HEK293T (cell line): Measurements from ENCODE around the gene TRPV3.

Experiments used
- CTCF ChIA-PET: fragments of 350-600 bp; formaldehyde crosslinking; extraction: SDS; loops from one replicate; lab custom pipeline; 2021; ENCODE audit warnings: antibody characterized with exemption, inconsistent platforms; lab: Yijun Ruan, JAX
- POLR2A ChIA-PET: fragments of 350-600 bp; formaldehyde crosslinking; extraction: SDS; loops from one replicate; lab custom pipeline; 2020; ENCODE audit warnings: antibody characterized with exemption, inconsistent platforms; lab: Yijun Ruan, JAX
- DNase-seq: peaks from one replicate; pipeline ENCODE4 v3.0.0; 2012; ENCODE audit warnings: mixed read lengths; ENCODE audit errors: extremely low spot score
- ARNT ChIP-seq: fragments of 450-650 bp; IDR thresholded peaks from 2 replicates; pipeline ENCODE4 v1.6.1; 2017; ENCODE audit warnings: mild to moderate bottlenecking
- BHLHE40 ChIP-seq: fragments of 450-650 bp; IDR thresholded peaks from 2 replicates; pipeline ENCODE4 v1.6.1; 2016; ENCODE audit warnings: mild to moderate bottlenecking, moderate library complexity, borderline replicate concordance
- CTBP1 ChIP-seq: fragments of 450-650 bp; IDR thresholded peaks from 2 replicates; pipeline ENCODE4 v1.6.1; 2016; ENCODE audit warnings: borderline replicate concordance
- ELF4 ChIP-seq: fragments of 450-650 bp; IDR thresholded peaks from 2 replicates; pipeline ENCODE4 v1.6.1; 2017; ENCODE audit warnings: antibody characterized with exemption
- FOXA1 ChIP-seq: fragments of 450-650 bp; IDR thresholded peaks from 2 replicates; pipeline ENCODE4 v1.6.1; 2016; ENCODE audit warnings: mild to moderate bottlenecking
- FOXK2 ChIP-seq: fragments of 450-650 bp; IDR thresholded peaks from 2 replicates; pipeline ENCODE4 v1.6.1; 2016; ENCODE audit warnings: mild to moderate bottlenecking
- FOXM1 ChIP-seq: fragments of 450-650 bp; IDR thresholded peaks from 2 replicates; pipeline ENCODE4 v1.6.1; 2017; ENCODE audit warnings: mild to moderate bottlenecking, borderline replicate concordance
- HDGF ChIP-seq: fragments of 450-650 bp; IDR thresholded peaks from 2 replicates; pipeline ENCODE4 v1.6.1; 2017; ENCODE audit warnings: antibody characterized with exemption, borderline replicate concordance
- L3MBTL2 ChIP-seq: fragments of 450-650 bp; conservative IDR thresholded peaks from 2 replicates; pipeline ENCODE4 v1.6.1; 2016; ENCODE audit warnings: mild to moderate bottlenecking
- LEF1 ChIP-seq: fragments of 450-650 bp; IDR thresholded peaks from 2 replicates; pipeline ENCODE4 v1.6.1; 2017; ENCODE audit warnings: mild to moderate bottlenecking, borderline replicate concordance
- NFRKB ChIP-seq: fragments of 450-650 bp; IDR thresholded peaks from 2 replicates; pipeline ENCODE4 v1.6.1; 2016; ENCODE audit warnings: mild to moderate bottlenecking, moderate library complexity
- SP1 ChIP-seq: fragments of 450-650 bp; IDR thresholded peaks from 2 replicates; pipeline ENCODE4 v1.6.1; 2017
- SUZ12 ChIP-seq: fragments of 450-650 bp; IDR thresholded peaks from 2 replicates; pipeline ENCODE4 v1.6.1; 2016; ENCODE audit warnings: mild to moderate bottlenecking
- TARDBP ChIP-seq: fragments of 450-650 bp; IDR thresholded peaks from 2 replicates; pipeline ENCODE4 v1.6.1; 2016
- ZNF384 ChIP-seq: fragments of 450-650 bp; IDR thresholded peaks from 2 replicates; pipeline ENCODE4 v1.6.1; 2016
- TF ChIP-seq, protein P1 (sequence below): fragments of 450-650 bp; IDR thresholded peaks from 2 replicates; pipeline ENCODE4 v1.6.1; 2016

Gene TRPV3

DNA sequence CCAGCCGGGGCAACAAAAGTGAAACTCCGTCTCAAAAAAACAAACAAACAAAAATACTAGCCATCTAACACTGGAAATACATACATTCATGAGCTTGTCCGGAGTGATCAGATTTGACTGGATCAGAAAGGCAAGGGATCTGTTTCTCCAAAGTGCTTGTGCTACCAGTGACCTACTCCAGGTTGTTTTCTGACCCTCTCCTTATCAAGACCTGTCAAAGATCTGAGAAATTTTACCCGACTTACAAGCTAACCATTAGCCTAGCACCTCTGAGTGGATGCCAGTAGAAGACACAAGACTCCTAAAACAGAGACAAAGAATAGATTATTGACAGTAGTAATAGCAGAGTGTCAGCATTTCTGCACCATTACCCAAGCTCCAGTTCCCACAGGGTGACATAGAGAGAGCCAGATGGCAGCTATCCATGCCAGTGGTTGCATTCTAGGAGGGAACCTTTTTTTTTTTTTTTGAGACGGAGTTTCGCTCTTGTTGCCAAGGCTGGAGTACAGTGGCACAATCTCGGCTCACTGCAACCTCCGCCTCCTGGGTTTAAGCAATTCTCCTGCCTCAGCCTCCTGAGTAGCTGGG lies 72.0 kb downstream of the TRPV3 start:
- no peak for TF ChIP-seq HDGF
- CTCF ChIA-PET, result interaction anchor here (0.6 kb wide), 1 partner anchor 216 kb away, joined by 3 read pairs; no protein-coding TSS in a partner anchor
- DNase-seq, result no peak
- POLR2A ChIA-PET, result no interaction called here

DNA sequence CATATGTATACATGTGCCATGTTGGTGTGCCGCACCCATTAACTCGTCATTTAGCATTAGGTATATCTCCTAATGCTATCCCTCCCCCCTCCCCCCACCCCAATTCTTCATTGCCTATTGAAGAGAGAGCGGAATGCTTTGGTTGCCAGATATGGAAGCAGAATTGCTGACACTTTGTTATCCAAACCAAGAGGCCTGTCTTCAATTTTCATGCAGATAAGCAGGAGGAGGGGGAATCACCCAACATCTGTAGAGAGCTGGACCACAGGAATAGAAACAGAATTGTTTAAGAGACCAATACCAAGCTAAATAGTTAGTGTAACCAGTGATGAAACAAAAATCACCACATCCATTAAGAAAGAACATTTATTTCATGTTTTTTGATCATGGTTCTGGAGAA lies 74.8 kb downstream of the TRPV3 start:
- DNase-seq, result no peak
- ChIA-PET POLR2A (no interaction called here), CTCF (no interaction called here)
- TF ChIP-seq FOXM1 (no peak), TARDBP (no peak), ARNT (no peak), HDGF (no peak), FOXK2 (no peak), ELF4 (no peak), BHLHE40 (no peak), SUZ12 (no peak), LEF1 (no peak), CTBP1 (no peak), ZNF384 (no peak), L3MBTL2 (no peak), FOXA1 (no peak), SP1 (no peak), NFRKB (no peak)
- TF ChIP-seq, protein P1, sequence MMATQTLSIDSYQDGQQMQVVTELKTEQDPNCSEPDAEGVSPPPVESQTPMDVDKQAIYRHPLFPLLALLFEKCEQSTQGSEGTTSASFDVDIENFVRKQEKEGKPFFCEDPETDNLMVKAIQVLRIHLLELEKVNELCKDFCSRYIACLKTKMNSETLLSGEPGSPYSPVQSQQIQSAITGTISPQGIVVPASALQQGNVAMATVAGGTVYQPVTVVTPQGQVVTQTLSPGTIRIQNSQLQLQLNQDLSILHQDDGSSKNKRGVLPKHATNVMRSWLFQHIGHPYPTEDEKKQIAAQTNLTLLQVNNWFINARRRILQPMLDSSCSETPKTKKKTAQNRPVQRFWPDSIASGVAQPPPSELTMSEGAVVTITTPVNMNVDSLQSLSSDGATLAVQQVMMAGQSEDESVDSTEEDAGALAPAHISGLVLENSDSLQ, result no peak

DNA sequence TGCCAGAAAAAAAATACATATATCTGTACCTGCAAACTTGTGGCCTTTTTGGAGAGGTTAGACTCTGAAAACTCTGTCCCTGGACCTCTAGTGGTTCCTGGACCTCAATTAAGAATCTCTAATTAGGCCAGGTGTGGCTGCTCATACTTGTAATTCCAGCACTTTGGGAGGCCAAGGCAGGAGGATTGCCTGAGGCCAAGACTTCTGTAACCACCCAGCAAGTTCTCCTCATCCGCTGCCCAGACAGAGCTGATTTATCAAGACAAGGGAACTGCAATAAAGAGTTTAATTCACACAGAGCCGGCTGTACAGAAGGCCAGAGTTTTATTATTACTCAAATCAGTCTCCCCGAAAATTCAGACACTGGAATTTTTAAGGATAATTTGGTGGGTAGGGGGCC lies 77.6 kb downstream of the TRPV3 start:
- CTCF ChIA-PET, result no interaction called here
- no peak for TF ChIP-seq LEF1
- no peak for TF ChIP-seq FOXK2
- TF ChIP-seq, protein P1, result no peak
- no peak for TF ChIP-seq CTBP1
- TF ChIP-seq NFRKB, result no peak
- TF ChIP-seq SUZ12, result no peak
- no peak for TF ChIP-seq ZNF384
- no peak for TF ChIP-seq HDGF
- TF ChIP-seq BHLHE40, result no peak
- TF ChIP-seq FOXA1, result no peak
- no peak for DNase-seq
- POLR2A ChIA-PET, result no interaction called here

DNA sequence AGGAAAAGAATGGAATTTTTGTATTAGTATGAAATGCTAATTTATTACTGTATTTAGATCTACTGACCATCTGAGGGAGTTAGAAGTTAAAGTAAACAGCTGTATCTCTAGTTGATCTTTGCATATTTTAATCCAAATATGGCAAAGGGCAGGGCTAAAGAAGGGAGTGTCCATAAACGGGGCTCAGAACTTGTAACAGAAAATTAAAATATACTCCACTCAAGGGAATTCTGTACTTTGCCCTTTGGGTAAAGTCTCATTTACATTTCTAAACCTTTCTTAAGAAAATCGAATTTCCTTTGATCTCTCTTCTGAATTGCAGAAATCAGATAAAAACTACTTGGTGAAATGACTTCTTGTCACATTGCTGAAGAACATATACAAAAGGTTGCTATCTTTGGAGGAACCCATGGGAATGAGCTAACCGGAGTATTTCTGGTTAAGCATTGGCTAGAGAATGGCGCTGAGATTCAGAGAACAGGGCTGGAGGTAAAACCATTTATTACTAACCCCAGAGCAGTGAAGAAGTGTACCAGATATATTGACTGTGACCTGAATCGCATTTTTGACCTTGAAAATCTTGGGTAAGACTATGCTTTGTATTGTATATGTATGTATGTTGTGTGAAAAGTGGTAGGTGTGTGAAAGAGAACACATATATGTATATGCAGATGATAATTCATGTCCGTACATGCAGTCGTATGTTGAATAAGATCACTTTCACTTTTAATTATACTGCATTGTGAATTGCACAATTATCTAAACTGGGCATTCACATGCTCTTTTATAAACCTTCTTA lies 81.6 kb downstream of the TRPV3 start, which contains the start of gene ASPA:
Gene ASPA, plus strand, starts transcription at position 186 of the 799 bp plus-strand sequence. Its CDS starts 163 bp downstream, at position 349.
- TF ChIP-seq BHLHE40 (no peak), SUZ12 (no peak), FOXK2 (no peak), NFRKB (no peak)
- ChIA-PET POLR2A (no interaction called here), CTCF (no interaction called here)
- DNase-seq, result no peak

DNA sequence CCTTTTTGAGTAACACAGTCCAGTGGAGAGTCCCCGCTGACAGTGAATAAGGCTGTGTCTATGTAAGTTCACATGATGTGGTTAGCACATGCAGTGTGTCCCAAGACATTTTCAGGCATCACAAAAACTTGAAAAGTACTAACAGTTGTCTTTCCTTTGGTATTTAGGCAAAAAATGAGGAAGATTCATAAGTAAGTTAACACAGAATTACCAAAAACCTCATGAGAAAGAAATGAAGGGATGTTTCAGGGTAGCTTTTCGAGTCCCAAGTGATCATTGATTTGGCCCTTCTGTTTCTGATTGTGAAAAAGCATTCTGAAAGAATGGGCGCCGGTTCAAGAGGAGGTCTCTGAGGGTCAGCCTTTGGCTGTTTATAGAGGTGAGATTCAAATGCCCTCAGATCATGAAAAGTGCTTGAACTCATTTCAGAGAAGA lies 82.3 kb downstream of the TRPV3 start:
- no peak for DNase-seq
- ChIA-PET CTCF (no interaction called here), POLR2A (no interaction called here)
- TF ChIP-seq SUZ12 (no peak), ZNF384 (no peak), L3MBTL2 (no peak), ELF4 (no peak), LEF1 (no peak), TARDBP (no peak), FOXM1 (no peak), CTBP1 (no peak), SP1 (no peak), HDGF (no peak), BHLHE40 (no peak)
- TF ChIP-seq, protein P1, result no peak

DNA sequence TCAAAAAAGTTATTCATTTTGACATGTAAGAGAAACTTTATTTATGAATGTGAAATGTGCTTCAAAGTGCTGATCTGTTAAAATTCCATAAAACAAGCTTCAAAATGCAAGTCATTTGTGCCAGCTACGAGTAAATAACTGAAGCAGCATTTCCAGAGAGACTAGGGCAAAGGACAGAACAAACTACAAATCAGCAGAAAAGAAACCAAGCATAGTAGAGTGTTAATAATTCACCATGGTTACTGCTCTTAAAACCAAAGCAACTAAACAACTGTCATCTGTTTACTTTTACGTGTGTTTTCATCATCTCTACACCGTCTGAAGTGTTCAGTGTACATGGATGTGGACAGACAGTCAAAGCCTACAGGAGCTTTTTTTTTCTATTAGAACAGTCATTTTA lies 83.4 kb downstream of the TRPV3 start:
- ChIA-PET POLR2A (no interaction called here), CTCF (no interaction called here)
- DNase-seq, result no peak
- no peak for TF ChIP-seq FOXM1
- no peak for TF ChIP-seq ARNT
- TF ChIP-seq FOXK2, result no peak
- no peak for TF ChIP-seq BHLHE40
- no peak for TF ChIP-seq TARDBP
- TF ChIP-seq ZNF384, result no peak
- TF ChIP-seq FOXA1, result no peak
- no peak for TF ChIP-seq CTBP1
- TF ChIP-seq SUZ12, result no peak
- no peak for TF ChIP-seq LEF1
- no peak for TF ChIP-seq SP1
- TF ChIP-seq NFRKB, result no peak
